GM12878 (cell line): Measurements from ENCODE around the gene RYK. TPM values are rescaled to one million over a fixed set of nuclear protein-coding genes. Genes with fewer than 3 reads are reported as not detected.

Experiments used
- BACH1 ChIP-seq: fragments of 450-650 bp; IDR thresholded peaks from 2 replicates; pipeline ENCODE4 v1.6.1; 2017; ENCODE audit warnings: mild to moderate bottlenecking, borderline replicate concordance
- BCL11A ChIP-seq: IDR thresholded peaks from 2 replicates; pipeline ENCODE4 v1.6.1; 2011; ENCODE audit warnings: low read depth, low read length
- BMI1 ChIP-seq: fragments of 450-650 bp; IDR thresholded peaks from 2 replicates; pipeline ENCODE4 v1.6.1; 2016; ENCODE audit warnings: mild to moderate bottlenecking, moderate library complexity, borderline replicate concordance
- CREM ChIP-seq: IDR thresholded peaks from 2 replicates; pipeline ENCODE4 v1.6.1; 2014; ENCODE audit warnings: antibody characterized with exemption, low read depth
- ELK1 ChIP-seq: IDR thresholded peaks from 2 replicates; pipeline ENCODE4 v1.6.1; 2012; ENCODE audit warnings: low read depth, low read length, improper control_type of control experiment
- ESRRA ChIP-seq: IDR thresholded peaks from 2 replicates; pipeline ENCODE4 v1.6.1; 2012; ENCODE audit warnings: mild to moderate bottlenecking, low read length, improper control_type of control experiment
- LARP7 ChIP-seq: fragments of 450-650 bp; IDR thresholded peaks from 2 replicates; pipeline ENCODE4 v1.6.1; 2017; ENCODE audit warnings: mild to moderate bottlenecking
- NKRF ChIP-seq: fragments of 450-650 bp; conservative IDR thresholded peaks from 2 replicates; pipeline ENCODE4 v1.6.1; 2017; ENCODE audit warnings: mild to moderate bottlenecking, moderate library complexity
- NRF1 ChIP-seq: conservative IDR thresholded peaks from 2 replicates; pipeline ENCODE4 v1.6.1; 2011; ENCODE audit warnings: mild to moderate bottlenecking, low read depth, low read length, improper control_type of control experiment
- POLR2A ChIP-seq: IDR thresholded peaks from 2 replicates; pipeline ENCODE4 v1.6.1; 2011; ENCODE audit warnings: low read depth, mild to moderate bottlenecking, low read length
- POLR2AphosphoS5 ChIP-seq: IDR thresholded peaks from 2 replicates; pipeline ENCODE4 v1.6.1; 2011; ENCODE audit warnings: mild to moderate bottlenecking, low read length, inconsistent platforms
- RAD51 ChIP-seq: fragments of 450-650 bp; IDR thresholded peaks from 2 replicates; pipeline ENCODE4 v1.6.1; 2016; ENCODE audit warnings: moderate library complexity, mild to moderate bottlenecking, inconsistent platforms
- RB1 ChIP-seq: fragments of 450-650 bp; formaldehyde crosslinking; IDR thresholded peaks from 2 replicates; pipeline ENCODE4 v1.6.1; 2017; ENCODE audit warnings: mild to moderate bottlenecking, borderline replicate concordance
- RBBP5 ChIP-seq: fragments of 200-600 bp; sonication (generic); conservative IDR thresholded peaks from 2 replicates; pipeline ENCODE4 v1.6.1; 2016
- SMAD5 ChIP-seq: IDR thresholded peaks from 2 replicates; pipeline ENCODE4 v1.6.1; 2016; ENCODE audit warnings: antibody characterized with exemption, low read depth
- SRF ChIP-seq, 2 experiments: IDR thresholded peaks; 2 replicates each; pipeline ENCODE4 v1.6.1; 2011; ENCODE audit warnings: low read depth in 2 of 2, low read length in 2 of 2, mild to moderate bottlenecking in 1 of 2, moderate library complexity in 1 of 2
- STAT3 ChIP-seq: IDR thresholded peaks from 2 replicates; pipeline ENCODE4 v1.6.1; 2011; ENCODE audit warnings: low read depth, low read length, improper control_type of control experiment
- SUZ12 ChIP-seq: fragments of 200-600 bp; sonication (generic); IDR thresholded peaks from one replicate; pipeline ENCODE4 v1.6.1; 2018; ENCODE audit warnings: antibody characterized with exemption, mild to moderate bottlenecking; ENCODE audit not compliant: unreplicated experiment
- TAF1 ChIP-seq: IDR thresholded peaks from 2 replicates; pipeline ENCODE4 v1.6.1; 2011; ENCODE audit warnings: mild to moderate bottlenecking, low read depth, low read length, borderline replicate concordance
- TCF7 ChIP-seq: IDR thresholded peaks from 2 replicates; pipeline ENCODE4 v1.6.1; 2014; ENCODE audit warnings: antibody characterized with exemption, borderline replicate concordance
- YY1 ChIP-seq: IDR thresholded peaks from 2 replicates; pipeline ENCODE4 v1.6.1; 2011; ENCODE audit warnings: low read depth, mild to moderate bottlenecking, low read length
- polyA plus RNA-seq, 11 experiments: library from polyadenylated mRNA; depleted of rRNA in 4 of 11; unstranded in 6 of 11; stranded (reverse) in 5 of 11; fragments of >200 nt; fragmentation: Nextera tagmentation in 4 of 11; fragmentation: Illumina TruSeq in 1 of 11; extraction: Ambion mirVana in 4 of 11; extraction: Trizol in 1 of 11; gene quantifications; 1 replicate in 1 of 11; 2 replicates in 10 of 11; pipeline versions ENCODE4 v1.2.1 to v1.2.3, GENCODE V29; 2011 to 2016; ENCODE audit warnings: inconsistent platforms in 2 of 11, missing spikeins in 2 of 11, low read depth in 1 of 11
- total RNA-seq, 4 experiments: library from RNA; depleted of rRNA in 3 of 4; stranded (reverse); fragments of >200 nt in 3 of 4; fragmentation: Illumina TruSeq in 1 of 4; extraction: Trizol in 1 of 4; gene quantifications; 2 replicates each; pipeline versions ENCODE4 v1.2.1 to v1.2.3, GENCODE V29; 2013 to 2021
- TF ChIP-seq, protein P1 (sequence below): fragments of 450-650 bp; IDR thresholded peaks from 2 replicates; pipeline ENCODE4 v1.6.1; 2017; ENCODE audit warnings: antibody characterized with exemption, mild to moderate bottlenecking, moderate library complexity
- TF ChIP-seq, protein P2 (sequence below): fragments of 450-650 bp; IDR thresholded peaks from 2 replicates; pipeline ENCODE4 v1.6.1; 2017; ENCODE audit warnings: mild to moderate bottlenecking, moderate library complexity

Gene RYK
- total and polyA plus RNA-seq, 10 of the 15 experiments (the other 5 are each of a cell fraction or from before 2014, with no cell fraction given), result 2.0 to 25.1 (median 11.1) TPM

GRCh38 chr3:134250717-134251220, at the start of gene RYK (continued):
- TF ChIP-seq, protein P1, sequence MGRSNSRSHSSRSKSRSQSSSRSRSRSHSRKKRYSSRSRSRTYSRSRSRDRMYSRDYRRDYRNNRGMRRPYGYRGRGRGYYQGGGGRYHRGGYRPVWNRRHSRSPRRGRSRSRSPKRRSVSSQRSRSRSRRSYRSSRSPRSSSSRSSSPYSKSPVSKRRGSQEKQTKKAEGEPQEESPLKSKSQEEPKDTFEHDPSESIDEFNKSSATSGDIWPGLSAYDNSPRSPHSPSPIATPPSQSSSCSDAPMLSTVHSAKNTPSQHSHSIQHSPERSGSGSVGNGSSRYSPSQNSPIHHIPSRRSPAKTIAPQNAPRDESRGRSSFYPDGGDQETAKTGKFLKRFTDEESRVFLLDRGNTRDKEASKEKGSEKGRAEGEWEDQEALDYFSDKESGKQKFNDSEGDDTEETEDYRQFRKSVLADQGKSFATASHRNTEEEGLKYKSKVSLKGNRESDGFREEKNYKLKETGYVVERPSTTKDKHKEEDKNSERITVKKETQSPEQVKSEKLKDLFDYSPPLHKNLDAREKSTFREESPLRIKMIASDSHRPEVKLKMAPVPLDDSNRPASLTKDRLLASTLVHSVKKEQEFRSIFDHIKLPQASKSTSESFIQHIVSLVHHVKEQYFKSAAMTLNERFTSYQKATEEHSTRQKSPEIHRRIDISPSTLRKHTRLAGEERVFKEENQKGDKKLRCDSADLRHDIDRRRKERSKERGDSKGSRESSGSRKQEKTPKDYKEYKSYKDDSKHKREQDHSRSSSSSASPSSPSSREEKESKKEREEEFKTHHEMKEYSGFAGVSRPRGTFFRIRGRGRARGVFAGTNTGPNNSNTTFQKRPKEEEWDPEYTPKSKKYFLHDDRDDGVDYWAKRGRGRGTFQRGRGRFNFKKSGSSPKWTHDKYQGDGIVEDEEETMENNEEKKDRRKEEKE, result no peak
- TF ChIP-seq CREM (no peak), ELK1 (no peak), SMAD5 (no peak), BACH1 (peak; percentile 70), SUZ12 (no peak), ESRRA (no peak), POLR2AphosphoS5 (no peak), SRF (IDR thresholded peaks at IDR 0.05; ENCODE audit: low read depth in 2 of 2, low read length in 2 of 2) (no peak), POLR2A (peak; percentile 83), BCL11A (no peak), RAD51 (no peak), RBBP5 (no peak), STAT3 (no peak), NKRF (peak; percentile 56), LARP7 (peak; percentile 32; the same call in 1 of the 2 replicates), NRF1 (0 out of 2 replicates have a peak, but pooled peaks have one; percentile 10), BMI1 (no peak), RB1 (0 out of 2 replicates have a peak, but pooled peaks have one; percentile 37), YY1 (0 out of 2 replicates have a peak, but pooled peaks have one; percentile 33), TCF7 (no peak), TAF1 (peak; percentile 65; the same call in 1 of the 2 replicates)
- TF ChIP-seq, protein P2, sequence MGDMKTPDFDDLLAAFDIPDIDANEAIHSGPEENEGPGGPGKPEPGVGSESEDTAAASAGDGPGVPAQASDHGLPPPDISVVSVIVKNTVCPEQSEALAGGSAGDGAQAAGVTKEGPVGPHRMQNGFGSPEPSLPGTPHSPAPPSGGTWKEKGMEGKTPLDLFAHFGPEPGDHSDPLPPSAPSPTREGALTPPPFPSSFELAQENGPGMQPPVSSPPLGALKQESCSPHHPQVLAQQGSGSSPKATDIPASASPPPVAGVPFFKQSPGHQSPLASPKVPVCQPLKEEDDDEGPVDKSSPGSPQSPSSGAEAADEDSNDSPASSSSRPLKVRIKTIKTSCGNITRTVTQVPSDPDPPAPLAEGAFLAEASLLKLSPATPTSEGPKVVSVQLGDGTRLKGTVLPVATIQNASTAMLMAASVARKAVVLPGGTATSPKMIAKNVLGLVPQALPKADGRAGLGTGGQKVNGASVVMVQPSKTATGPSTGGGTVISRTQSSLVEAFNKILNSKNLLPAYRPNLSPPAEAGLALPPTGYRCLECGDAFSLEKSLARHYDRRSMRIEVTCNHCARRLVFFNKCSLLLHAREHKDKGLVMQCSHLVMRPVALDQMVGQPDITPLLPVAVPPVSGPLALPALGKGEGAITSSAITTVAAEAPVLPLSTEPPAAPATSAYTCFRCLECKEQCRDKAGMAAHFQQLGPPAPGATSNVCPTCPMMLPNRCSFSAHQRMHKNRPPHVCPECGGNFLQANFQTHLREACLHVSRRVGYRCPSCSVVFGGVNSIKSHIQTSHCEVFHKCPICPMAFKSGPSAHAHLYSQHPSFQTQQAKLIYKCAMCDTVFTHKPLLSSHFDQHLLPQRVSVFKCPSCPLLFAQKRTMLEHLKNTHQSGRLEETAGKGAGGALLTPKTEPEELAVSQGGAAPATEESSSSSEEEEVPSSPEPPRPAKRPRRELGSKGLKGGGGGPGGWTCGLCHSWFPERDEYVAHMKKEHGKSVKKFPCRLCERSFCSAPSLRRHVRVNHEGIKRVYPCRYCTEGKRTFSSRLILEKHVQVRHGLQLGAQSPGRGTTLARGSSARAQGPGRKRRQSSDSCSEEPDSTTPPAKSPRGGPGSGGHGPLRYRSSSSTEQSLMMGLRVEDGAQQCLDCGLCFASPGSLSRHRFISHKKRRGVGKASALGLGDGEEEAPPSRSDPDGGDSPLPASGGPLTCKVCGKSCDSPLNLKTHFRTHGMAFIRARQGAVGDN, result peak; percentile 66; the same call in 1 of the 2 replicates
